ENCODE data around the gene SLC6A19. TPM values are rescaled to one million over a fixed set of nuclear protein-coding genes. Genes with fewer than 3 reads are reported as not detected.

The SLC6A19 gene
- total and polyA plus RNA-seq, 2 experiments from 2014 or later = 5.2 to 5.8 TPM

GRCh38 chr5:1272201-1272600 lies 70.8 kb downstream of the SLC6A19 start:
- Histone ChIP-seq H4K20me1 (ENCODE audit: insufficient read depth, poor library complexity, severe bottlenecking) (no peaks in the 10 kb centered on the region), H3K79me2 (no peaks in the 10 kb centered on the region), H2AFZ (no peak overlapping the region), H3K4me3 (no peak overlapping the region), H3K27ac (no peak overlapping the region), H3K9me2 (replicated peaks; ENCODE audit: insufficient read depth) (no peaks in the 10 kb centered on the region), H3K4me1 (ENCODE audit: insufficient read depth) (no peaks in the 10 kb centered on the region), H3K9me3 (ENCODE audit: low read depth) (no peaks in the 10 kb centered on the region), H3K36me3 (replicated peaks; ENCODE audit: insufficient read depth, low read depth) (no peaks in the 10 kb centered on the region), H3K4me2 (no peak overlapping the region), H3K27me3 (no peaks in the 10 kb centered on the region)
- TF ChIP-seq EZH2 (IDR thresholded peaks at IDR 0.05; ENCODE audit: borderline replicate concordance) (no peak), EZH2phosphoT487 (IDR thresholded peaks at IDR 0.05; ENCODE audit: low read depth, severe bottlenecking, unreplicated experiment) (no peak), CTCF (IDR thresholded peaks at IDR 0.05; ENCODE audit: poor library complexity) (no peak)
- WGBS (ENCODE audit: low lambda C conversion rate, missing lambda C conversion rate) = 95% methylated on average over 16 of the region's 21 CpGs
- DNase-seq (ENCODE audit: low spot score) = no peak

- no peaks in the 10 kb centered on the region for H3K9me3 ChIP-seq (ENCODE audit: low read depth)
- H3K9me2 ChIP-seq (replicated peaks; ENCODE audit: insufficient read depth) = no peaks in the 10 kb centered on the region
- H2AFZ ChIP-seq = no peak overlapping the region
- H3K4me3 ChIP-seq = no peak overlapping the region
- TF ChIP-seq EZH2phosphoT487 (IDR thresholded peaks at IDR 0.05; ENCODE audit: low read depth, severe bottlenecking, unreplicated experiment) (no peak), CTCF (IDR thresholded peaks at IDR 0.05; ENCODE audit: poor library complexity) (no peak), EZH2 (IDR thresholded peaks at IDR 0.05; ENCODE audit: borderline replicate concordance) (no peak)
- no peak for DNase-seq (ENCODE audit: low spot score)
- no peak overlapping the region for H3K27ac ChIP-seq
- no peaks in the 10 kb centered on the region for H3K4me1 ChIP-seq (ENCODE audit: insufficient read depth)
- no peaks in the 10 kb centered on the region for H4K20me1 ChIP-seq (ENCODE audit: insufficient read depth, poor library complexity, severe bottlenecking)
- no peaks in the 10 kb centered on the region for H3K36me3 ChIP-seq (replicated peaks; ENCODE audit: insufficient read depth, low read depth)
- no peaks in the 10 kb centered on the region for H3K27me3 ChIP-seq
- no peaks in the 10 kb centered on the region for H3K79me2 ChIP-seq
- no peak overlapping the region for H3K4me2 ChIP-seq
- 94% methylated on average over 20 of the region's 20 CpGs for WGBS (ENCODE audit: low lambda C conversion rate, missing lambda C conversion rate)
Observed at GRCh38 chr5:1273745-1274144, 72.3 kb downstream of the SLC6A19 start.

- TF ChIP-seq EZH2 (IDR thresholded peaks at IDR 0.05; ENCODE audit: borderline replicate concordance) (no peak), CTCF (IDR thresholded peaks at IDR 0.05; ENCODE audit: poor library complexity) (no peak), EZH2phosphoT487 (IDR thresholded peaks at IDR 0.05; ENCODE audit: low read depth, severe bottlenecking, unreplicated experiment) (no peak)
- Histone ChIP-seq H3K4me1 (ENCODE audit: insufficient read depth) (no peaks in the 10 kb centered on the region), H3K4me2 (no peak overlapping the region), H4K20me1 (ENCODE audit: insufficient read depth, poor library complexity, severe bottlenecking) (no peaks in the 10 kb centered on the region), H2AFZ (no peak overlapping the region), H3K9me2 (replicated peaks; ENCODE audit: insufficient read depth) (no peaks in the 10 kb centered on the region), H3K27ac (no peak overlapping the region), H3K79me2 (no peaks in the 10 kb centered on the region), H3K9me3 (ENCODE audit: low read depth) (no peaks in the 10 kb centered on the region), H3K27me3 (no peaks in the 10 kb centered on the region), H3K4me3 (no peak overlapping the region), H3K36me3 (replicated peaks; ENCODE audit: insufficient read depth, low read depth) (no peaks in the 10 kb centered on the region)
- WGBS (ENCODE audit: low lambda C conversion rate, missing lambda C conversion rate) = 91% methylated on average over 16 of the region's 16 CpGs
- DNase-seq (ENCODE audit: low spot score) = no peak
Observed at GRCh38 chr5:1274471-1274870, 73.1 kb downstream of the SLC6A19 start.

Other genes starting within 250 kb of the SLC6A19 start
- gene NKD2, start 192.8 kb upstream of the SLC6A19 start, total RNA-seq = 1.4 and 2.0 TPM in 2 replicates
- 9.1 and 10.1 TPM in 2 replicates for gene NKD2, start 192.8 kb upstream of the SLC6A19 start, polyA plus RNA-seq
- 19.7 and 30.2 TPM in 2 replicates for gene SLC12A7, start 89.5 kb upstream of the SLC6A19 start, total RNA-seq
- gene SLC12A7, start 89.5 kb upstream of the SLC6A19 start, polyA plus RNA-seq = 31.3 and 34.3 TPM in 2 replicates
- not detected in 2 replicates for gene SLC6A18, start 23.8 kb downstream of the SLC6A19 start, total RNA-seq
- gene SLC6A18, start 23.8 kb downstream of the SLC6A19 start, polyA plus RNA-seq = 0.35 TPM in 1 of 2 replicates, not detected in the other
- not detected in 2 replicates for gene TERT, start 93.5 kb downstream of the SLC6A19 start, total RNA-seq
- gene TERT, start 93.5 kb downstream of the SLC6A19 start, polyA plus RNA-seq = 0.08 TPM in 1 of 2 replicates, not detected in the other
- gene CLPTM1L, start 143.5 kb downstream of the SLC6A19 start, total RNA-seq = 99.3 and 130 TPM in 2 replicates
- 129 and 143 TPM in 2 replicates for gene CLPTM1L, start 143.5 kb downstream of the SLC6A19 start, polyA plus RNA-seq
- not detected in 2 replicates for gene SLC6A3, start 243.8 kb downstream of the SLC6A19 start, total RNA-seq
- gene SLC6A3, start 243.8 kb downstream of the SLC6A19 start, polyA plus RNA-seq = 1.2 TPM in 1 of 2 replicates, not detected in the other